H1 (cell line): Measurements from ENCODE around the gene PSORS1C1. TPM values are rescaled to one million over a fixed set of nuclear protein-coding genes. Genes with fewer than 3 reads are reported as not detected.
A peak's percentile ranks its signal among the peaks of the same experiment; 100 is the strongest.

Experiments
- CTCF ChIA-PET: fragments of 300-600 bp; sonication (Branson Sonifier 250); formaldehyde crosslinking; loops from one replicate; lab custom pipeline; 2021; ENCODE audit not compliant: partially characterized antibody; lab: Charles Lee
- POLR2A ChIA-PET: fragments of 300-600 bp; sonication (Branson Sonifier 250); formaldehyde crosslinking; loops from one replicate; lab custom pipeline; 2021; ENCODE audit warnings: inconsistent platforms; ENCODE audit not compliant: partially characterized antibody; lab: Charles Lee
- DNase-seq, 2 experiments: peaks; one replicate each; pipeline versions ENCODE4 v3.0.0 to v3.0.0-alpha.2; 2010 to 2022; ENCODE audit warnings: low spot score in 2 of 2, low read depth in 1 of 2, mixed read lengths in 1 of 2
- FAIRE-seq: peaks from 2 replicates; lab custom pipeline; 2011; peaks lifted over from hg19 to GRCh38; lab: Jason Lieb, UNC
- H2AFZ ChIP-seq: 2 replicates; pipeline ENCODE4 v1.8.1; 2012; ENCODE audit warnings: low read length, inconsistent platforms
- H2AK5ac ChIP-seq: 2 replicates; pipeline ENCODE4 v1.6.1; 2013; ENCODE audit warnings: low read depth, low read length
- H2BK120ac ChIP-seq: replicated peaks from 2 replicates; pipeline ENCODE3; 2013; ENCODE audit warnings: low read depth, low read length, inconsistent platforms
- H2BK12ac ChIP-seq: 2 replicates; pipeline ENCODE4 v1.6.1; 2013; ENCODE audit warnings: low read depth, low read length
- H2BK15ac ChIP-seq: 2 replicates; pipeline ENCODE4 v1.6.1; 2013; ENCODE audit warnings: low read length
- H2BK20ac ChIP-seq: 2 replicates; pipeline ENCODE4 v1.6.1; 2013; ENCODE audit warnings: low read length
- H2BK5ac ChIP-seq: 2 replicates; pipeline ENCODE4 v1.6.1; 2013; ENCODE audit warnings: low read depth, low read length
- H3K14ac ChIP-seq: 2 replicates; pipeline ENCODE4 v1.6.1; 2013; ENCODE audit warnings: inconsistent platforms; ENCODE audit not compliant: insufficient read length
- H3K18ac ChIP-seq: 2 replicates; pipeline ENCODE4 v1.6.1; 2013; ENCODE audit warnings: low read length; ENCODE audit errors: extremely low read depth
- H3K23ac ChIP-seq: 2 replicates; pipeline ENCODE4 v1.6.1; 2013; ENCODE audit warnings: inconsistent platforms; ENCODE audit not compliant: insufficient read length
- H3K23me2 ChIP-seq: 2 replicates; pipeline ENCODE4 v1.6.1; 2013; ENCODE audit warnings: low read depth, low read length
- H3K27ac ChIP-seq: 2 replicates; pipeline ENCODE4 v1.6.1; 2011; ENCODE audit warnings: low read depth, low read length, inconsistent platforms
- H3K27me3 ChIP-seq, 4 experiments: replicated peaks in 1 of 4; 1 replicate in 1 of 4; 2 replicates in 3 of 4; pipeline versions ENCODE4 v1.6.1 to v1.8.1; 2011 to 2013; ENCODE audit warnings: low read length in 3 of 4, mild to moderate bottlenecking in 3 of 4, inconsistent platforms in 2 of 4, mixed read lengths in 2 of 4, moderate library complexity in 1 of 4; ENCODE audit not compliant: control insufficient read depth in 3 of 4, insufficient read depth in 3 of 4; ENCODE audit errors: extremely low read depth in 1 of 4
- H3K36me3 ChIP-seq, 4 experiments: 2 replicates each; pipeline versions ENCODE4 v1.6.1 to v1.8.1; 2011 to 2013; ENCODE audit warnings: mild to moderate bottlenecking in 4 of 4, low read length in 3 of 4, moderate library complexity in 2 of 4, control low read depth in 1 of 4, inconsistent platforms in 1 of 4; ENCODE audit not compliant: insufficient read depth in 4 of 4, control insufficient read depth in 2 of 4
- H3K4ac ChIP-seq: replicated peaks from 2 replicates; pipeline ENCODE3; 2013; ENCODE audit warnings: low read length, low read depth, mixed read lengths, inconsistent platforms; ENCODE audit not compliant: insufficient read length
- H3K4me1 ChIP-seq, 4 experiments: replicated peaks in 1 of 4; 1 replicate in 1 of 4; 2 replicates in 3 of 4; pipeline versions ENCODE4 v1.6.1 to v1.8.1; 2011 to 2013; ENCODE audit warnings: low read length in 3 of 4, inconsistent platforms in 2 of 4, mixed read lengths in 1 of 4; ENCODE audit not compliant: insufficient read depth in 4 of 4, control insufficient read depth in 3 of 4
- H3K4me2 ChIP-seq, 2 experiments: 2 replicates each; pipeline versions ENCODE4 v1.6.1 to v1.8.1; 2011 to 2013; ENCODE audit warnings: low read depth in 2 of 2, low read length in 2 of 2, control low read depth in 1 of 2, inconsistent platforms in 1 of 2, mild to moderate bottlenecking in 1 of 2; ENCODE audit not compliant: insufficient read depth in 1 of 2
- H3K4me3 ChIP-seq, 4 experiments: fragments of 200-600, 300-600 bp in 1 of 4; sonication (generic), shearing (Covaris generic), sonication (Bioruptor Twin) in 1 of 4; 2 replicates each; pipeline versions ENCODE4 v1.5.1 to v1.8.1; 2011 to 2016; ENCODE audit warnings: low read length in 4 of 4, low read depth in 3 of 4, control low read depth in 2 of 4, inconsistent platforms in 2 of 4, mild to moderate bottlenecking in 2 of 4, mixed read lengths in 1 of 4, moderate library complexity in 1 of 4; ENCODE audit not compliant: insufficient read depth in 2 of 4; ENCODE audit errors: extremely low read depth in 1 of 4
- H3K56ac ChIP-seq: replicated peaks from 2 replicates; pipeline ENCODE3; 2013; ENCODE audit warnings: low read depth, mild to moderate bottlenecking, mixed read lengths, low read length, inconsistent platforms; ENCODE audit not compliant: insufficient read length
- H3K79me1 ChIP-seq: 2 replicates; pipeline ENCODE4 v1.6.1; 2013; ENCODE audit warnings: low read depth, low read length, control low read depth
- H3K79me2 ChIP-seq, 2 experiments: 2 replicates each; pipeline versions ENCODE4 v1.6.1 to v1.8.1; 2012 to 2013; ENCODE audit warnings: low read length in 2 of 2, mild to moderate bottlenecking in 2 of 2, inconsistent platforms in 1 of 2; ENCODE audit not compliant: insufficient read depth in 2 of 2, control insufficient read depth in 1 of 2
- H3K9ac ChIP-seq, 4 experiments: replicated peaks in 1 of 4; 1 replicate in 1 of 4; 2 replicates in 3 of 4; pipeline versions ENCODE4 v1.6.1 to v1.8.1; 2011 to 2013; ENCODE audit warnings: low read depth in 3 of 4, low read length in 3 of 4, control low read depth in 2 of 4, mild to moderate bottlenecking in 2 of 4, moderate library complexity in 2 of 4, inconsistent platforms in 1 of 4; ENCODE audit errors: extremely low read depth in 1 of 4
- H3K9me3 ChIP-seq, 2 experiments: 2 replicates each; pipeline versions ENCODE4 v1.6.1 to v1.8.1; 2012 to 2013; ENCODE audit warnings: mild to moderate bottlenecking in 2 of 2, moderate library complexity in 2 of 2, control low read depth in 1 of 2, inconsistent platforms in 1 of 2, low read depth in 1 of 2, low read length in 1 of 2, mixed read lengths in 1 of 2; ENCODE audit not compliant: insufficient read depth in 2 of 2
- H4K20me1 ChIP-seq, 2 experiments: replicated peaks in 1 of 2; 2 replicates each; pipeline versions ENCODE3 to v1.8.1; 2011 to 2013; ENCODE audit warnings: inconsistent platforms in 2 of 2, low read length in 2 of 2, mild to moderate bottlenecking in 1 of 2; ENCODE audit not compliant: insufficient read depth in 2 of 2, control insufficient read depth in 1 of 2
- H4K5ac ChIP-seq: 2 replicates; pipeline ENCODE4 v1.6.1; 2013; ENCODE audit warnings: low read length, low read depth, mixed read lengths, inconsistent platforms; ENCODE audit not compliant: insufficient read length
- H4K8ac ChIP-seq: 2 replicates; pipeline ENCODE4 v1.8.0; 2013; ENCODE audit warnings: mild to moderate bottlenecking, moderate library complexity, low read length, inconsistent platforms; ENCODE audit not compliant: insufficient read depth; ENCODE audit errors: extremely low read depth
- H4K91ac ChIP-seq: replicated peaks from 2 replicates; pipeline ENCODE3; 2013; ENCODE audit warnings: low read length, mixed read lengths, inconsistent platforms; ENCODE audit not compliant: insufficient read length
- CHD1 ChIP-seq: IDR thresholded peaks from 2 replicates; pipeline ENCODE4 v1.6.1; 2012; ENCODE audit warnings: low read depth, low read length, improper control_type of control experiment
- WGBS, 2 experiments: shearing (Covaris generic) in 1 of 2; methylation state at CpG; one replicate each; pipeline versions ENCODE4 v1.1.6 to v1.1.7; 2013 to 2015; ENCODE audit warnings: low lambda C conversion rate in 2 of 2, mixed read lengths in 2 of 2, inconsistent platforms in 1 of 2, low coverage in 1 of 2, missing lambda C conversion rate in 1 of 2; ENCODE audit not compliant: insufficient replicate concordance in 2 of 2, insufficient coverage in 1 of 2, insufficient read length in 1 of 2; ENCODE audit errors: extremely low coverage in 1 of 2, missing lambda C conversion rate in 1 of 2; 5-methylcytosine and 5-hydroxymethylcytosine counted together
- polyA plus RNA-seq, 7 experiments: library from polyadenylated mRNA; depleted of rRNA in 3 of 7; stranded (reverse) in 5 of 7; unstranded in 2 of 7; fragments of >200 nt in 5 of 7; fragments of 200-250 nt in 2 of 7; gene quantifications; 1 replicate in 5 of 7; 2 replicates in 1 of 7; 4 replicates in 1 of 7; pipeline versions ENCODE4 v1.2.1 to v1.2.3, GENCODE V29; 2011 to 2013; ENCODE audit warnings: missing spikeins in 2 of 7, mixed read lengths in 2 of 7
- total RNA-seq: library from RNA; stranded (reverse); fragmentation: NEBNext Ultra II Directional; extraction: Animal tissue kit (Norgen Biotek cat#: 25700); gene quantifications from 2 replicates; pipeline ENCODE4 v1.2.1, GENCODE V29; 2021

PSORS1C1 gene
- total and polyA plus RNA-seq, 2 of the 8 experiments (the other 6 are each of a cell fraction or from before 2014, with no cell fraction given): 0.12 to 0.52 TPM

GRCh38 chr6:31118178-31118577 lies 3.6 kb downstream of the PSORS1C1 start:
- FAIRE-seq (no peak), DNase-seq (no peak)
- no peak overlapping the region for H4K91ac ChIP-seq
- H2BK12ac ChIP-seq: 0 out of 2 replicates have a peak overlapping the region, but pooled peaks have one; percentile 23
- H3K4me2 ChIP-seq: no peak overlapping the region
- no peak overlapping the region for H2BK120ac ChIP-seq
- H2BK5ac ChIP-seq: no peak overlapping the region
- no peaks in the 10 kb centered on the region for H3K9me3 ChIP-seq
- H3K9ac ChIP-seq: no peak overlapping the region
- no peak overlapping the region for H3K56ac ChIP-seq
- H3K18ac ChIP-seq: no peak overlapping the region; the same call in 1 of the 2 replicates
- peaks cover 0 to 4% (median 0%) of the 10 kb centered on the region in 4 experiments; a peak in 1 of 7 replicates for H3K27me3 ChIP-seq
- ChIA-PET CTCF (interaction anchor here (0.8 to 10.6 kb wide), 5 partner anchors 11 to 585 kb away, joined by 3 to 187 read pairs (median 4); no protein-coding TSS in a partner anchor), POLR2A (interaction anchor here (68.5 kb wide), 1 partner anchor 50 kb away, joined by 2251 read pairs; the partner anchor contains the start of genes CCHCR1, POU5F1, PSORS1C2 and TCF19)
- H3K23me2 ChIP-seq: no peaks in the 10 kb centered on the region; the same call in 1 of the 2 replicates
- no peak overlapping the region for H3K14ac ChIP-seq
- H3K79me2 ChIP-seq: no peaks in the 10 kb centered on the region
- H4K5ac ChIP-seq: no peak overlapping the region
- H3K79me1 ChIP-seq: no peaks in the 10 kb centered on the region
- 96% methylated on average over 7 of the region's 7 CpGs; no CpG with 5 or more reads in 1 of the 2 experiments for WGBS, 2 experiments
- no peak overlapping the region for H3K4me3 ChIP-seq
- no peaks in the 10 kb centered on the region for H4K20me1 ChIP-seq
- no peak overlapping the region for H3K4ac ChIP-seq
- no peak overlapping the region for H3K23ac ChIP-seq
- no peak overlapping the region for H4K8ac ChIP-seq
- no peaks in the 10 kb centered on the region for H3K36me3 ChIP-seq
- H3K27ac ChIP-seq: no peak overlapping the region
- peaks cover 0 to 9% (median 6%) of the 10 kb centered on the region in 4 experiments; a peak in 5 of 7 replicates for H3K4me1 ChIP-seq
- no peak overlapping the region for H2AK5ac ChIP-seq
- H2BK20ac ChIP-seq: no peak overlapping the region
- H2BK15ac ChIP-seq: no peak overlapping the region
- no peak overlapping the region for H2AFZ ChIP-seq
- TF ChIP-seq CHD1: no peak
